GM18873 (cell line): ENCODE measurements around the gene LINC00237.

Experiments
- ATAC-seq: cut with Tn5 transposase; IDR thresholded peaks from one replicate; pipeline ENCODE4 v1.9.1; 2021; ENCODE audit warnings: mild to moderate bottlenecking, moderate library complexity, moderate number of reproducible peaks; ENCODE audit not compliant: unreplicated experiment, low FRiP score

LINC00237 gene

GRCh38 chr20:21125849-21126580 lies 19.9 kb upstream of the LINC00237 start, which contains the start of gene KIZ:
Gene KIZ, plus strand, starts transcription at chr20:21126082. Its CDS starts 34 bp downstream, at chr20:21126116.
- ATAC-seq: peak; percentile 88

GRCh38 chr20:21125072-21125848 lies 19.1 kb upstream of the LINC00237 start:
- ATAC-seq: peak; percentile 23

DNA sequence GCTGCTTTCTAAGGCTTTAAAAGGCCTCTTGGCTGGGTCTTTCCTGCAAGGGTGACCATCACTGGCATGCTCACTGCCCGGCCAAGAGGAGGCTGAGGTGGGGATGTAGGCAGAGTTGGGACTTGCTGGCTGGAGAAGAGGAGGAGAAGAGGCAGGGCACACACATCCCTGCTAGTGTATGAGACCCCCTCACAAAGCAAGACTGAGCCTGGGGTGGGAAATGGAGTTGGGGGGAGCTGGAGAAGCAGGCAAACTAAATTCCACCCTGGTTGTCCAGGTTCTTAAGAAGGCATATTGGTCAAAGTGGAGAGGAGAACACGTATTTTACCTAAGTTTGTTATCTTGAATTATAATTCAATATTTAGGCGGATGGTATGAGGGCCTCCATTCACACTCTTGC lies 18.0 kb upstream of the LINC00237 start:
- no peak for ATAC-seq

- ATAC-seq: no peak
Observed at GRCh38 chr20:21118782-21119181, 12.6 kb upstream of the LINC00237 start.

DNA sequence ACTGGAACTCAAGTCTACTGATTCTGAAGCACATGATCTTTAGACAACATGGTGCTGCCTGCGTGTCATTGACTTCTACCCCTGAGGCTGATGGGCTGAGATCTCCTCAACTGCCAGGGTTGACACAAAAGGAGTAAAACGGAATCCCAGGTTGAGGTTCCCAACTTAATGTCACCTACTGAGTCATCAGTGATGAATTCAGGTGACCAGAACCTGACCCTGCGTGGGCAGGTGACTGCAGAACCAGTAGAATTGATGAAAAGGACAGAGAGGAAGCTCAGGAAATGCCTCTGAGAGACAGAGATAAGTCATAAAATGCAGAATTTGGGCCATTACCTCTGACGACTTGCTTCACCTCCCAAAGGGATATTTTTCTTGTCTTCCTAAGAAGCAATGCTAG lies 12.0 kb upstream of the LINC00237 start:
- no peak for ATAC-seq

GRCh38 chr20:21117521-21117920 lies 11.4 kb upstream of the LINC00237 start:
- ATAC-seq: no peak

GRCh38 chr20:21114584-21114983 lies 8.4 kb upstream of the LINC00237 start:
- ATAC-seq: no peak

DNA sequence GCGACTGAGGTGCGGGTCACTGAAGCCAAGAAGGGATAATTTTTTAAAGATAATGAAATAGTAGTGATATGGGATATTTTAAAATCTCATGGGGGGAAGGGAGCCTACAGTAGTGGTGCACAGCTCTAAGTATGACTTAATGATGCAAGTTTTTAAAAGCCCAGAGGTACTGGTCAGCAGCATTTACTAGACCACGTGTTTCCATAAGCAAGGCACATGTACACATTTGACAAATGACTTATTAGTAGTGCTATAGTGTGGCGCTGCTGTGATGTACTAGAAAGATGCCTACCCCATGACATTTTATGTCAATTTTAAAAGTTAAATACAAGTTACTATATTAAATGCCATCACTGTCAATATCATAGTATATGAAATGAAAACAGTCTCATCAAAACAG lies 7.5 kb upstream of the LINC00237 start:
- no peak for ATAC-seq

- no peak for ATAC-seq
Observed at GRCh38 chr20:21111416-21111815, 5.3 kb upstream of the LINC00237 start.

- no peak for ATAC-seq
Observed at GRCh38 chr20:21110811-21111210, 4.7 kb upstream of the LINC00237 start.

DNA sequence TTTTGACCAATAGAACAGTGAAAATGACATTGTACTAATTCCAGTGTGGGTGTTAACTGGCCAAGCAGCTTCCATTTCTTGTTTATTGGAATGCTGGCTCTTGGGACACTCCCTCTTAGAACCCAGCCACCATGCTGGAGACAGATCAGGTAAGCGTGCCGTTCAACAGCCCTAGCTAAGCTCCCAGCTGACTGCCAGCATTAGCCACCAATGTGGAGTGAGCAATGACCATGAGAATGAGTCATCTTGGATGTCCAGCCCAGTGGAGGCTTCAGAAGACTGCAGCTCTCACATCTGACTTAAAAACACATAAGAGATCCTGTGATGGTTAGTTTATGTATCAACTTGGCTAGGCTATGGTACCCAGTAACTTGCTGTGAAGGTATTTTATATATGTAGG lies 3.0 kb upstream of the LINC00237 start:
- ATAC-seq: no peak

GRCh38 chr20:21105429-21106170 lies 558 bp downstream of the LINC00237 start:
- ATAC-seq: no peak

- ATAC-seq: no peak
Observed at GRCh38 chr20:21104921-21105320, 1.2 kb downstream of the LINC00237 start.

DNA sequence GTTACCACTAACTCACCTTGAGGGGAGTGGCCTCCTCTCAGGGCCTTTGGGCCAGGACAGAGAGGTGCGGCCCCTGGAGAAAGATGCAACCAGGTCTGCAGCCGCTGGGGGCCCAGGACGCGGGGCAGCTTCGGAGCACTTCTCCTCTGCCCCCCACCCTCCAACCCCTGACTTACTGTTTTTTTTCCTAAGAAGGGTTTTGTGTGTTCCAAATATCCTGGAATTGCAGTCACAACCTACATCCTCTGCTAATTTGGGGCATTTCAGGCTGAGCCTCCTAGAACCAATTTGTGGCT lies 1.7 kb downstream of the LINC00237 start:
- no peak for ATAC-seq

GRCh38 chr20:21103582-21104465 lies 2.3 kb downstream of the LINC00237 start:
- no peak for ATAC-seq

DNA sequence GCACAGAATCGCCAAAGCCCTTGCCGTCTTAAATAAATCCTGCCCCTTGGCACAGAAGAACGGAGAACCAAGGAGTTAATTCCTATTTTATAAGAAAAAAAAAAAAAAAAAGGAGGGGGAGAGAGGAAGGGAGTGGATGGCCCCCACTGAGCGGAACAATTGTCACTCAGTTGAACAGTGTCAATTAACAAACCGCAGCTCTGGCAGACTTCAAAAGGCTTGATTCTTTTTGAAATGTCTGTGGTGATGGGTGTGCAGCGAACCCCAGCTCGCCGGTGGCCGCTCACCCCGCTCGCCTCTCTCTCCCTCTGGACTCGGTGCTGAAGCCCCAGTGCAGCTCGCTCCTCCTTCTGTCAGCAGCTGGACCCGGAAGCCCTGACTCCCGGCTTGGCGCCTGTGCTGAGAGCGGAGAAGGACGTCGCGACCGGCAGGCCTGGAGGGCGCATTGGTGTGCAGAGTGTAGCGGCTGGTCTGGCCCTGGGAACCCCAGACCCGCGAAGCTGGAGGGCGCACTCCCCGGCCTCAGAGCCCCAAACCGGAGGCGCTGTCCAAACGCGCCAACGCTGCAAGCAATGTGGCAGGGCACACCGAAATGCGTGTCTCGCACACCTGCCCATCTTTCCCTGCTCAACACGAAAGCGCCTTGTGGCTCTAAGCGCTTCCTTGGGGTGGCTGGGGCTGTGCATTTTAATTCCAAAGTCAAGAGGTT lies 3.4 kb downstream of the LINC00237 start:
- ATAC-seq: no peak

DNA sequence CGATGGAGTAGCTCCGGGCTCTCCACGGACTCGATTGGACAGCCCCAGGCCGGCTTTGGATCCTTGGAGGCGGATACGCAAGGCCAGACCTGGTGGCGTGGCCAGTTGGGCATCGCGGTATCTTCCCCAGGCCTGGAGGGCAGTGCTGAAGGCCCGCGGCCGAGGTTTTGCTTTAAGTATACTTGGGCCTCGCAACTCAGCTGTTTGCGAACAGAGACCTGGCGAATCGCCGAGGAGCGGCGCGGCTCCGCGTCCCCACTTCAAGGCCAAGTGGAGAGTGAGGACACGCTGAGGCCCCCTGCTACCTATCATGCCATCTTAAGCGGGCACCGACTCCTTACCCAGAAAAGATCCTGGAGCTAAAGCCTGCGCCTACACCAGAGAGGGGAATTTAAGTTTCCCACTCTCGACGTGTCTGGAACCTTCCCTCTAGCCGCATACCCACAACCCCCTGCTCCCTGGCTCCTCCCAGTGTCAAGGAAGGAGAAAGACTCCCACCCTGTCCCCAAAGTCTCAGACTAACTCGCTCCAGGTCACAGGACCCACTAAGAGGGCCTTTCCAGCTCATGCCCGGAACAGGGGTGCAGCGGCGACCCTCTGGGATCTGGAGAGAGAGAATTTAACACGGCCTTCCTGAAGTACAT lies 4.1 kb downstream of the LINC00237 start:
- no peak for ATAC-seq

DNA sequence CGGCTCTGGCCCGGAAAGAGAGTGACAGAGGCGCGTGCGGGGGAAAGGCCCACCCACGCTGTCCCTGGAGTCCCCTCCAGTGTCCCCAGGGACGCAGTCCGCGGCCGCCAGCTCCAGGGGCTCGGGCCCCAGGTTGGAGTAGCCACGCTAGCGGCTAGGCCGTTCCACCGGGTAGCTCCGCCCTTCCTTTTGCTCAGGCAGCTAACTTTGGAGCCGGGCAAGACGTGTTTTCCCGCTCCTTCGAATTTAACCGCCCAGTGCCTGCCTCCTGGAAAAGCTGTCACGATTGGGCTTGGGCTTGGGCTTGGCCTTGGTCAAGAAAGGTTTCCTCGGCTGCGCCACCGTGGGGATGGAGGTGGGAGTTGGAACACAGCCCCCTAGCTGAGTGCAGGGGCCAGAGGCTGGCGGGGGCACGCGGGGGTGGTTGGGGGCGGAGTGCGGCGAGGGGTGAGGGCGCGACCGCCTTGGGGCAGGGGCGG lies 4.7 kb downstream of the LINC00237 start:
- no peak for ATAC-seq
